GM23338 (cell line): ENCODE measurements around the gene EED. TPM values are rescaled to one million over a fixed set of nuclear protein-coding genes. Genes with fewer than 3 reads are reported as not detected.

ENCODE experiments used
- ATAC-seq: fragments of 200-7000 bp; cut with Tn5 transposase; 3 replicates; pipeline ENCODE4 v1.9.1; 2020
- DNase-seq: peaks from one replicate; pipeline ENCODE4 v3.0.0-alpha.2; 2015; ENCODE audit warnings: low spot score
- H2AFZ ChIP-seq: fragments of 200-600 bp; sonication (generic); 2 replicates; pipeline ENCODE4 v1.8.0; 2016; ENCODE audit warnings: antibody characterized with exemption, mild to moderate bottlenecking, moderate library complexity
- H3F3A ChIP-seq: fragments of 200-600 bp; sonication (generic); replicated peaks from 2 replicates; pipeline ENCODE4 v1.8.0; 2017; ENCODE audit warnings: antibody characterized with exemption, mixed run types, low read depth
- H3K27ac ChIP-seq: fragments of 200-600 bp; sonication (generic); 2 replicates; pipeline ENCODE4 v1.6.1; 2016; ENCODE audit warnings: low read depth
- H3K27me3 ChIP-seq: fragments of 200-600 bp; sonication (generic); 2 replicates; pipeline ENCODE4 v1.8.0; 2016; ENCODE audit warnings: mild to moderate bottlenecking, mixed run types, moderate library complexity; ENCODE audit not compliant: insufficient read depth
- H3K36me3 ChIP-seq: fragments of 200-600 bp; sonication (generic); 2 replicates; pipeline ENCODE4 v1.8.0; 2016; ENCODE audit warnings: mild to moderate bottlenecking; ENCODE audit not compliant: insufficient read depth
- H3K4me1 ChIP-seq: fragments of 200-600 bp; sonication (generic); 2 replicates; pipeline ENCODE4 v1.8.0; 2016; ENCODE audit warnings: mild to moderate bottlenecking, moderate library complexity; ENCODE audit not compliant: insufficient read depth
- H3K4me2 ChIP-seq: fragments of 200-600 bp; sonication (generic); 2 replicates; pipeline ENCODE4 v1.7.1; 2017; ENCODE audit warnings: mixed run types
- H3K4me3 ChIP-seq: fragments of 200-600 bp; sonication (generic); 2 replicates; pipeline ENCODE4 v1.6.1; 2016; ENCODE audit warnings: mixed run types
- H3K79me2 ChIP-seq: fragments of 200-600 bp; sonication (generic); replicated peaks from 2 replicates; pipeline ENCODE4 v1.8.0; 2017; ENCODE audit warnings: mild to moderate bottlenecking; ENCODE audit not compliant: insufficient read depth
- H3K9me2 ChIP-seq: fragments of 200-600 bp; sonication (generic); 2 replicates; pipeline ENCODE4 v1.8.0; 2017; ENCODE audit not compliant: insufficient read depth
- H4K20me1 ChIP-seq: fragments of 200-600 bp; sonication (generic); replicated peaks from 2 replicates; pipeline ENCODE4 v1.8.0; 2017; ENCODE audit warnings: mild to moderate bottlenecking; ENCODE audit not compliant: insufficient read depth
- H3K27ac Mint-ChIP-seq: 2 replicates; pipeline ENCODE4 v1.8.0; 2020; ENCODE audit warnings: inconsistent platforms, mild to moderate bottlenecking, moderate library complexity, mixed read lengths
- H3K27me3 Mint-ChIP-seq: 3 replicates; pipeline ENCODE4 v1.8.0; 2022; ENCODE audit warnings: low read depth, mild to moderate bottlenecking, moderate library complexity, mixed read lengths, inconsistent platforms; ENCODE audit not compliant: insufficient read depth, poor library complexity
- H3K36me3 Mint-ChIP-seq: 3 replicates; pipeline ENCODE4 v1.8.0; 2021; ENCODE audit warnings: low read depth, mild to moderate bottlenecking, inconsistent platforms, moderate library complexity, mixed read lengths
- H3K4me1 Mint-ChIP-seq: 3 replicates; pipeline ENCODE4 v1.8.0; 2020; ENCODE audit warnings: mild to moderate bottlenecking, inconsistent platforms, mixed read lengths
- H3K4me3 Mint-ChIP-seq: 3 replicates; pipeline ENCODE4 v1.8.0; 2021; ENCODE audit warnings: moderate library complexity, mild to moderate bottlenecking, inconsistent platforms, mixed read lengths
- H3K9me3 Mint-ChIP-seq: 3 replicates; pipeline ENCODE4 v1.8.0; 2020; ENCODE audit warnings: moderate library complexity, mild to moderate bottlenecking, inconsistent platforms, mixed read lengths
- JUNB ChIP-seq: IDR thresholded peaks from one replicate; pipeline ENCODE4 v1.6.1; 2016; ENCODE audit warnings: antibody characterized with exemption; ENCODE audit not compliant: unreplicated experiment
- POLR2AphosphoS5 ChIP-seq: IDR thresholded peaks from 2 replicates; pipeline ENCODE4 v1.6.1; 2016; ENCODE audit warnings: antibody characterized with exemption, low read depth
- polyA plus RNA-seq: library from polyadenylated mRNA; unstranded; fragments of >200 nt; fragmentation: Nextera tagmentation; extraction: Ambion mirVana; gene quantifications from 2 replicates; pipeline ENCODE4 v1.2.1, GENCODE V29; 2016
- total RNA-seq: library from RNA; depleted of rRNA; stranded (reverse); fragments of >200 nt; shearing (Covaris generic); gene quantifications from 2 replicates; pipeline ENCODE4 v1.2.3, GENCODE V29; 2014
- TF ChIP-seq, protein P1 (sequence below), 2 experiments: fragments of 200-600 bp in 1 of 2; sonication (generic) in 1 of 2; conservative IDR thresholded peaks; 2 replicates each; pipeline versions ENCODE4 v1.5.1 to v1.6.1; 2016 to 2017; ENCODE audit warnings: antibody characterized with exemption in 2 of 2, low read depth in 2 of 2, mild to moderate bottlenecking in 2 of 2, moderate library complexity in 1 of 2
- TF ChIP-seq, protein P2 (sequence below): IDR thresholded peaks from one replicate; pipeline ENCODE4 v1.6.1; 2018; ENCODE audit warnings: antibody characterized with exemption; ENCODE audit not compliant: unreplicated experiment
- TF ChIP-seq, protein P3 (sequence below): IDR thresholded peaks from 2 replicates; pipeline ENCODE4 v1.6.1; 2016; ENCODE audit warnings: antibody characterized with exemption
- TF ChIP-seq, protein P4 (sequence below): fragments of 250-450 bp; sonication (Bioruptor Pico); IDR thresholded peaks from 2 replicates; pipeline ENCODE4 v1.5.0; 2020; ENCODE audit warnings: mild to moderate bottlenecking, moderate library complexity

Gene EED
- total and polyA plus RNA-seq, 2 experiments from 2014 or later, result 26.7 to 29.7 TPM

DNA sequence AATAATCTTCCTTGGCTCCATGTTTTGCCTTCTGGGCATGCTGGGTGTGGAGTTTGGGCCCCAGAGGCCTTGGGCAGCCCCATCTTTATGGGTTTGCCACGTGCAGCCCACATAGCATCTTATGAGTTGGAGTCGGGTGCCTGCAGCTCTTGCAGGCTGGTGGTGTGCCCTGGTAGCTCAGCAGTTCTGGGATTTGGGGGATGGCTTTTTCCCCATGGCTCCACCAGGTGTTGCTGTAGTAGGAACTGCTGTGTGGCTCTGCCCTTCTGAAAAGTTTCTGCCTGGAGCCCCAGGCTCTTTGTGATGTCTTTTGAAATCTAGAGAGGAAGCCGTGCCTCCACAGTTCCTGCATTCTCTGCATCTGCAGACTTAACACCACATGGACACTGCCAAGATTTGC, 16.8 kb downstream of the EED start:
- peak; percentile 83 for ATAC-seq

More for the DNA sequence above, 16.8 kb downstream of the EED start:
- Mint-ChIP-seq H3K4me3 (no peak overlapping the region), H3K27ac (no peak overlapping the region), H3K9me3 (no peaks in the 10 kb centered on the region; the same call in 2 of the 3 replicates), H3K4me1 (no peaks in the 10 kb centered on the region), H3K27me3 (peaks cover 5% of the 10 kb centered on the region), H3K36me3 (peaks cover 42% of the 10 kb centered on the region)
- DNase-seq, result peak; percentile 21
- Histone ChIP-seq H3K4me1 (no peaks in the 10 kb centered on the region), H3K27me3 (no peaks in the 10 kb centered on the region), H2AFZ (no peak overlapping the region), H3K4me2 (no peak overlapping the region), H3K4me3 (no peak overlapping the region), H3F3A (no peaks in the 10 kb centered on the region), H3K36me3 (no peaks in the 10 kb centered on the region), H4K20me1 (no peaks in the 10 kb centered on the region), H3K9me2 (no peaks in the 10 kb centered on the region), H3K79me2 (no peaks in the 10 kb centered on the region; the same call in 1 of the 2 replicates), H3K27ac (no peak overlapping the region)
- TF ChIP-seq JUNB (no peak), POLR2AphosphoS5 (no peak)
- TF ChIP-seq, protein P1, sequence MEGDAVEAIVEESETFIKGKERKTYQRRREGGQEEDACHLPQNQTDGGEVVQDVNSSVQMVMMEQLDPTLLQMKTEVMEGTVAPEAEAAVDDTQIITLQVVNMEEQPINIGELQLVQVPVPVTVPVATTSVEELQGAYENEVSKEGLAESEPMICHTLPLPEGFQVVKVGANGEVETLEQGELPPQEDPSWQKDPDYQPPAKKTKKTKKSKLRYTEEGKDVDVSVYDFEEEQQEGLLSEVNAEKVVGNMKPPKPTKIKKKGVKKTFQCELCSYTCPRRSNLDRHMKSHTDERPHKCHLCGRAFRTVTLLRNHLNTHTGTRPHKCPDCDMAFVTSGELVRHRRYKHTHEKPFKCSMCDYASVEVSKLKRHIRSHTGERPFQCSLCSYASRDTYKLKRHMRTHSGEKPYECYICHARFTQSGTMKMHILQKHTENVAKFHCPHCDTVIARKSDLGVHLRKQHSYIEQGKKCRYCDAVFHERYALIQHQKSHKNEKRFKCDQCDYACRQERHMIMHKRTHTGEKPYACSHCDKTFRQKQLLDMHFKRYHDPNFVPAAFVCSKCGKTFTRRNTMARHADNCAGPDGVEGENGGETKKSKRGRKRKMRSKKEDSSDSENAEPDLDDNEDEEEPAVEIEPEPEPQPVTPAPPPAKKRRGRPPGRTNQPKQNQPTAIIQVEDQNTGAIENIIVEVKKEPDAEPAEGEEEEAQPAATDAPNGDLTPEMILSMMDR (conservative IDR thresholded peaks at IDR 0.05; ENCODE audit: low read depth in 2 of 2), result peak in 1 of 2 experiments; percentile 12; a peak in 2 of 4 replicates
- TF ChIP-seq, protein P2, sequence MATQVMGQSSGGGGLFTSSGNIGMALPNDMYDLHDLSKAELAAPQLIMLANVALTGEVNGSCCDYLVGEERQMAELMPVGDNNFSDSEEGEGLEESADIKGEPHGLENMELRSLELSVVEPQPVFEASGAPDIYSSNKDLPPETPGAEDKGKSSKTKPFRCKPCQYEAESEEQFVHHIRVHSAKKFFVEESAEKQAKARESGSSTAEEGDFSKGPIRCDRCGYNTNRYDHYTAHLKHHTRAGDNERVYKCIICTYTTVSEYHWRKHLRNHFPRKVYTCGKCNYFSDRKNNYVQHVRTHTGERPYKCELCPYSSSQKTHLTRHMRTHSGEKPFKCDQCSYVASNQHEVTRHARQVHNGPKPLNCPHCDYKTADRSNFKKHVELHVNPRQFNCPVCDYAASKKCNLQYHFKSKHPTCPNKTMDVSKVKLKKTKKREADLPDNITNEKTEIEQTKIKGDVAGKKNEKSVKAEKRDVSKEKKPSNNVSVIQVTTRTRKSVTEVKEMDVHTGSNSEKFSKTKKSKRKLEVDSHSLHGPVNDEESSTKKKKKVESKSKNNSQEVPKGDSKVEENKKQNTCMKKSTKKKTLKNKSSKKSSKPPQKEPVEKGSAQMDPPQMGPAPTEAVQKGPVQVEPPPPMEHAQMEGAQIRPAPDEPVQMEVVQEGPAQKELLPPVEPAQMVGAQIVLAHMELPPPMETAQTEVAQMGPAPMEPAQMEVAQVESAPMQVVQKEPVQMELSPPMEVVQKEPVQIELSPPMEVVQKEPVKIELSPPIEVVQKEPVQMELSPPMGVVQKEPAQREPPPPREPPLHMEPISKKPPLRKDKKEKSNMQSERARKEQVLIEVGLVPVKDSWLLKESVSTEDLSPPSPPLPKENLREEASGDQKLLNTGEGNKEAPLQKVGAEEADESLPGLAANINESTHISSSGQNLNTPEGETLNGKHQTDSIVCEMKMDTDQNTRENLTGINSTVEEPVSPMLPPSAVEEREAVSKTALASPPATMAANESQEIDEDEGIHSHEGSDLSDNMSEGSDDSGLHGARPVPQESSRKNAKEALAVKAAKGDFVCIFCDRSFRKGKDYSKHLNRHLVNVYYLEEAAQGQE, result no peak
- TF ChIP-seq, protein P3, sequence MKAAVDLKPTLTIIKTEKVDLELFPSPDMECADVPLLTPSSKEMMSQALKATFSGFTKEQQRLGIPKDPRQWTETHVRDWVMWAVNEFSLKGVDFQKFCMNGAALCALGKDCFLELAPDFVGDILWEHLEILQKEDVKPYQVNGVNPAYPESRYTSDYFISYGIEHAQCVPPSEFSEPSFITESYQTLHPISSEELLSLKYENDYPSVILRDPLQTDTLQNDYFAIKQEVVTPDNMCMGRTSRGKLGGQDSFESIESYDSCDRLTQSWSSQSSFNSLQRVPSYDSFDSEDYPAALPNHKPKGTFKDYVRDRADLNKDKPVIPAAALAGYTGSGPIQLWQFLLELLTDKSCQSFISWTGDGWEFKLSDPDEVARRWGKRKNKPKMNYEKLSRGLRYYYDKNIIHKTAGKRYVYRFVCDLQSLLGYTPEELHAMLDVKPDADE, result no peak
- TF ChIP-seq, protein P4, sequence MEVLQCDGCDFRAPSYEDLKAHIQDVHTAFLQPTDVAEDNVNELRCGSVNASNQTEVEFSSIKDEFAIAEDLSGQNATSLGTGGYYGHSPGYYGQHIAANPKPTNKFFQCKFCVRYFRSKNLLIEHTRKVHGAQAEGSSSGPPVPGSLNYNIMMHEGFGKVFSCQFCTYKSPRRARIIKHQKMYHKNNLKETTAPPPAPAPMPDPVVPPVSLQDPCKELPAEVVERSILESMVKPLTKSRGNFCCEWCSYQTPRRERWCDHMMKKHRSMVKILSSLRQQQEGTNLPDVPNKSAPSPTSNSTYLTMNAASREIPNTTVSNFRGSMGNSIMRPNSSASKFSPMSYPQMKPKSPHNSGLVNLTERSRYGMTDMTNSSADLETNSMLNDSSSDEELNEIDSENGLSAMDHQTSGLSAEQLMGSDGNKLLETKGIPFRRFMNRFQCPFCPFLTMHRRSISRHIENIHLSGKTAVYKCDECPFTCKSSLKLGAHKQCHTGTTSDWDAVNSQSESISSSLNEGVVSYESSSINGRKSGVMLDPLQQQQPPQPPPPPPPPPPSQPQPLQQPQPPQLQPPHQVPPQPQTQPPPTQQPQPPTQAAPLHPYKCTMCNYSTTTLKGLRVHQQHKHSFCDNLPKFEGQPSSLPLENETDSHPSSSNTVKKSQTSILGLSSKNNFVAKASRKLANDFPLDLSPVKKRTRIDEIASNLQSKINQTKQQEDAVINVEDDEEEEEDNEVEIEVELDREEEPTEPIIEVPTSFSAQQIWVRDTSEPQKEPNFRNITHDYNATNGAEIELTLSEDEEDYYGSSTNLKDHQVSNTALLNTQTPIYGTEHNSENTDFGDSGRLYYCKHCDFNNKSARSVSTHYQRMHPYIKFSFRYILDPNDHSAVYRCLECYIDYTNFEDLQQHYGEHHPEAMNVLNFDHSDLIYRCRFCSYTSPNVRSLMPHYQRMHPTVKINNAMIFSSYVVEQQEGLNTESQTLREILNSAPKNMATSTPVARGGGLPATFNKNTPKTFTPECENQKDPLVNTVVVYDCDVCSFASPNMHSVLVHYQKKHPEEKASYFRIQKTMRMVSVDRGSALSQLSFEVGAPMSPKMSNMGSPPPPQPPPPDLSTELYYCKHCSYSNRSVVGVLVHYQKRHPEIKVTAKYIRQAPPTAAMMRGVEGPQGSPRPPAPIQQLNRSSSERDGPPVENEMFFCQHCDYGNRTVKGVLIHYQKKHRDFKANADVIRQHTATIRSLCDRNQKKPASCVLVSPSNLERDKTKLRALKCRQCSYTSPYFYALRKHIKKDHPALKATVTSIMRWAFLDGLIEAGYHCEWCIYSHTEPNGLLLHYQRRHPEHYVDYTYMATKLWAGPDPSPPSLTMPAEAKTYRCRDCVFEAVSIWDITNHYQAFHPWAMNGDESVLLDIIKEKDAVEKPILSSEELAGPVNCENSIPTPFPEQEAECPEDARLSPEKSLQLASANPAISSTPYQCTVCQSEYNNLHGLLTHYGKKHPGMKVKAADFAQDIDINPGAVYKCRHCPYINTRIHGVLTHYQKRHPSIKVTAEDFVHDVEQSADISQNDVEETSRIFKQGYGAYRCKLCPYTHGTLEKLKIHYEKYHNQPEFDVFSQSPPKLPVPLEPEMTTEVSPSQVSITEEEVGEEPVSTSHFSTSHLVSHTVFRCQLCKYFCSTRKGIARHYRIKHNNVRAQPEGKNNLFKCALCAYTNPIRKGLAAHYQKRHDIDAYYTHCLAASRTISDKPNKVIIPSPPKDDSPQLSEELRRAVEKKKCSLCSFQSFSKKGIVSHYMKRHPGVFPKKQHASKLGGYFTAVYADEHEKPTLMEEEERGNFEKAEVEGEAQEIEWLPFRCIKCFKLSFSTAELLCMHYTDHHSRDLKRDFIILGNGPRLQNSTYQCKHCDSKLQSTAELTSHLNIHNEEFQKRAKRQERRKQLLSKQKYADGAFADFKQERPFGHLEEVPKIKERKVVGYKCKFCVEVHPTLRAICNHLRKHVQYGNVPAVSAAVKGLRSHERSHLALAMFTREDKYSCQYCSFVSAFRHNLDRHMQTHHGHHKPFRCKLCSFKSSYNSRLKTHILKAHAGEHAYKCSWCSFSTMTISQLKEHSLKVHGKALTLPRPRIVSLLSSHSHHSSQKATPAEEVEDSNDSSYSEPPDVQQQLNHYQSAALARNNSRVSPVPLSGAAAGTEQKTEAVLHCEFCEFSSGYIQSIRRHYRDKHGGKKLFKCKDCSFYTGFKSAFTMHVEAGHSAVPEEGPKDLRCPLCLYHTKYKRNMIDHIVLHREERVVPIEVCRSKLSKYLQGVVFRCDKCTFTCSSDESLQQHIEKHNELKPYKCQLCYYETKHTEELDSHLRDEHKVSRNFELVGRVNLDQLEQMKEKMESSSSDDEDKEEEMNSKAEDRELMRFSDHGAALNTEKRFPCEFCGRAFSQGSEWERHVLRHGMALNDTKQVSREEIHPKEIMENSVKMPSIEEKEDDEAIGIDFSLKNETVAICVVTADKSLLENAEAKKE (CRISPR knock-in tag), result no peak
